GM23338 (cell line): ENCODE data around the gene CXCL6. TPM values are rescaled to one million over a fixed set of nuclear protein-coding genes. Genes with fewer than 3 reads are reported as not detected.

Experiments used
- ATAC-seq: fragments of 200-7000 bp; cut with Tn5 transposase; 3 replicates; pipeline ENCODE4 v1.9.1; 2020
- DNase-seq: peaks from one replicate; pipeline ENCODE4 v3.0.0-alpha.2; 2015; ENCODE audit warnings: low spot score
- H2AFZ ChIP-seq: fragments of 200-600 bp; sonication (generic); 2 replicates; pipeline ENCODE4 v1.8.0; 2016; ENCODE audit warnings: antibody characterized with exemption, mild to moderate bottlenecking, moderate library complexity
- H3F3A ChIP-seq: fragments of 200-600 bp; sonication (generic); replicated peaks from 2 replicates; pipeline ENCODE4 v1.8.0; 2017; ENCODE audit warnings: antibody characterized with exemption, mixed run types, low read depth
- H3K27ac ChIP-seq: fragments of 200-600 bp; sonication (generic); 2 replicates; pipeline ENCODE4 v1.6.1; 2016; ENCODE audit warnings: low read depth
- H3K27me3 ChIP-seq: fragments of 200-600 bp; sonication (generic); 2 replicates; pipeline ENCODE4 v1.8.0; 2016; ENCODE audit warnings: mild to moderate bottlenecking, mixed run types, moderate library complexity; ENCODE audit not compliant: insufficient read depth
- H3K36me3 ChIP-seq: fragments of 200-600 bp; sonication (generic); 2 replicates; pipeline ENCODE4 v1.8.0; 2016; ENCODE audit warnings: mild to moderate bottlenecking; ENCODE audit not compliant: insufficient read depth
- H3K4me1 ChIP-seq: fragments of 200-600 bp; sonication (generic); 2 replicates; pipeline ENCODE4 v1.8.0; 2016; ENCODE audit warnings: mild to moderate bottlenecking, moderate library complexity; ENCODE audit not compliant: insufficient read depth
- H3K4me2 ChIP-seq: fragments of 200-600 bp; sonication (generic); 2 replicates; pipeline ENCODE4 v1.7.1; 2017; ENCODE audit warnings: mixed run types
- H3K4me3 ChIP-seq: fragments of 200-600 bp; sonication (generic); 2 replicates; pipeline ENCODE4 v1.6.1; 2016; ENCODE audit warnings: mixed run types
- H3K79me2 ChIP-seq: fragments of 200-600 bp; sonication (generic); replicated peaks from 2 replicates; pipeline ENCODE4 v1.8.0; 2017; ENCODE audit warnings: mild to moderate bottlenecking; ENCODE audit not compliant: insufficient read depth
- H3K9me2 ChIP-seq: fragments of 200-600 bp; sonication (generic); 2 replicates; pipeline ENCODE4 v1.8.0; 2017; ENCODE audit not compliant: insufficient read depth
- H4K20me1 ChIP-seq: fragments of 200-600 bp; sonication (generic); replicated peaks from 2 replicates; pipeline ENCODE4 v1.8.0; 2017; ENCODE audit warnings: mild to moderate bottlenecking; ENCODE audit not compliant: insufficient read depth
- H3K27ac Mint-ChIP-seq: 2 replicates; pipeline ENCODE4 v1.8.0; 2020; ENCODE audit warnings: inconsistent platforms, mild to moderate bottlenecking, moderate library complexity, mixed read lengths
- H3K27me3 Mint-ChIP-seq: 3 replicates; pipeline ENCODE4 v1.8.0; 2022; ENCODE audit warnings: low read depth, mild to moderate bottlenecking, moderate library complexity, mixed read lengths, inconsistent platforms; ENCODE audit not compliant: insufficient read depth, poor library complexity
- H3K36me3 Mint-ChIP-seq: 3 replicates; pipeline ENCODE4 v1.8.0; 2021; ENCODE audit warnings: low read depth, mild to moderate bottlenecking, inconsistent platforms, moderate library complexity, mixed read lengths
- H3K4me1 Mint-ChIP-seq: 3 replicates; pipeline ENCODE4 v1.8.0; 2020; ENCODE audit warnings: mild to moderate bottlenecking, inconsistent platforms, mixed read lengths
- H3K4me3 Mint-ChIP-seq: 3 replicates; pipeline ENCODE4 v1.8.0; 2021; ENCODE audit warnings: moderate library complexity, mild to moderate bottlenecking, inconsistent platforms, mixed read lengths
- H3K9me3 Mint-ChIP-seq: 3 replicates; pipeline ENCODE4 v1.8.0; 2020; ENCODE audit warnings: moderate library complexity, mild to moderate bottlenecking, inconsistent platforms, mixed read lengths
- CREB1 ChIP-seq: fragments of 250-450 bp; sonication (Bioruptor Pico); IDR thresholded peaks from 2 replicates; pipeline ENCODE4 v1.5.0; 2020; ENCODE audit warnings: low read depth, mild to moderate bottlenecking, moderate library complexity
- CTCF ChIP-seq, 2 experiments: fragments of 200-600 bp in 1 of 2; sonication (generic) in 1 of 2; conservative IDR thresholded peaks; 2 replicates each; pipeline versions ENCODE4 v1.5.1 to v1.6.1; 2016 to 2017; ENCODE audit warnings: antibody characterized with exemption in 2 of 2, low read depth in 2 of 2, mild to moderate bottlenecking in 2 of 2, moderate library complexity in 1 of 2
- ETS1 ChIP-seq: IDR thresholded peaks from 2 replicates; pipeline ENCODE4 v1.6.1; 2016; ENCODE audit warnings: antibody characterized with exemption
- EZH2 ChIP-seq: fragments of 200-600 bp; sonication (generic); IDR thresholded peaks from one replicate; pipeline ENCODE4 v1.8.0; 2017; ENCODE audit warnings: antibody characterized with exemption, mild to moderate bottlenecking, low read depth; ENCODE audit not compliant: unreplicated experiment
- EZH2phosphoT487 ChIP-seq: fragments of 200-600 bp; sonication (generic); IDR thresholded peaks from one replicate; pipeline ENCODE4 v1.8.1; 2018; ENCODE audit warnings: antibody characterized with exemption; ENCODE audit not compliant: unreplicated experiment
- JUNB ChIP-seq: IDR thresholded peaks from one replicate; pipeline ENCODE4 v1.6.1; 2016; ENCODE audit warnings: antibody characterized with exemption; ENCODE audit not compliant: unreplicated experiment
- NANOG ChIP-seq: IDR thresholded peaks from 2 replicates; pipeline ENCODE4 v1.6.1; 2016; ENCODE audit warnings: antibody characterized with exemption, borderline replicate concordance
- POLR2AphosphoS5 ChIP-seq: IDR thresholded peaks from 2 replicates; pipeline ENCODE4 v1.6.1; 2016; ENCODE audit warnings: antibody characterized with exemption, low read depth
- REST ChIP-seq: IDR thresholded peaks from one replicate; pipeline ENCODE4 v1.6.1; 2018; ENCODE audit warnings: antibody characterized with exemption; ENCODE audit not compliant: unreplicated experiment
- STAT1 ChIP-seq: IDR thresholded peaks from one replicate; pipeline ENCODE4 v1.6.1; 2016; ENCODE audit warnings: antibody characterized with exemption; ENCODE audit not compliant: unreplicated experiment
- ZNF114 ChIP-seq: fragments of 250-450 bp; sonication (Bioruptor Pico); IDR thresholded peaks from 2 replicates; pipeline ENCODE4 v1.5.0; 2020; ENCODE audit warnings: mild to moderate bottlenecking, moderate library complexity
- ZNF331 ChIP-seq: fragments of 250-450 bp; sonication (Bioruptor Pico); IDR thresholded peaks from 2 replicates; pipeline ENCODE4 v1.5.0; 2020; ENCODE audit warnings: low read depth, mild to moderate bottlenecking, moderate library complexity
- ZNF462 ChIP-seq: fragments of 250-450 bp; sonication (Bioruptor Pico); IDR thresholded peaks from 2 replicates; pipeline ENCODE4 v1.5.0; 2020; ENCODE audit warnings: mild to moderate bottlenecking, moderate library complexity
- polyA plus RNA-seq: library from polyadenylated mRNA; unstranded; fragments of >200 nt; fragmentation: Nextera tagmentation; extraction: Ambion mirVana; gene quantifications from 2 replicates; pipeline ENCODE4 v1.2.1, GENCODE V29; 2016
- total RNA-seq: library from RNA; depleted of rRNA; stranded (reverse); fragments of >200 nt; shearing (Covaris generic); gene quantifications from 2 replicates; pipeline ENCODE4 v1.2.3, GENCODE V29; 2014

Gene CXCL6
- total and polyA plus RNA-seq, 2 experiments from 2014 or later = 7.2 to 11.8 TPM

- no peaks in the 10 kb centered on the region for H4K20me1 ChIP-seq
- H3K79me2 ChIP-seq = no peaks in the 10 kb centered on the region
- Mint-ChIP-seq H3K4me3 (no peak overlapping the region), H3K36me3 (no peaks in the 10 kb centered on the region), H3K27ac (no peak overlapping the region), H3K4me1 (peaks cover 21% of the 10 kb centered on the region), H3K9me3 (no peaks in the 10 kb centered on the region), H3K27me3 (no peaks in the 10 kb centered on the region)
- H3K36me3 ChIP-seq = no peaks in the 10 kb centered on the region
- no peaks in the 10 kb centered on the region for H3F3A ChIP-seq
- no peak overlapping the region for H3K4me2 ChIP-seq
- no peaks in the 10 kb centered on the region for H3K9me2 ChIP-seq
- H3K4me3 ChIP-seq = no peak overlapping the region
- H3K4me1 ChIP-seq = peaks cover 8% of the 10 kb centered on the region; the same call in 1 of the 2 replicates
- TF ChIP-seq ETS1 (no peak), NANOG (no peak), EZH2 (no peak), CTCF (conservative IDR thresholded peaks at IDR 0.05; ENCODE audit: low read depth in 2 of 2) (no peak), EZH2phosphoT487 (no peak), ZNF331 (CRISPR knock-in tag) (no peak), STAT1 (no peak), ZNF114 (CRISPR knock-in tag) (no peak), JUNB (no peak), POLR2AphosphoS5 (no peak), REST (no peak), CREB1 (CRISPR knock-in tag) (no peak), ZNF462 (CRISPR knock-in tag) (no peak)
- DNase-seq (no peak), ATAC-seq (no peak)
- H2AFZ ChIP-seq = peak overlapping the region; percentile 33; the same call in 1 of the 2 replicates
- no peak overlapping the region for H3K27ac ChIP-seq
- H3K27me3 ChIP-seq = peaks cover 12% of the 10 kb centered on the region
Observed at GRCh38 chr4:73842696-73843095, 6.2 kb downstream of the CXCL6 start.
